Neutrophil (primary cell): ENCODE results near the gene TRAPPC6A.
"Not testable (repeated sequence)": the region's sequence is repeated elsewhere in the genome, so short reads cannot be mapped to it uniquely, and the experiment has no call there.

Source experiments
- H3K27ac ChIP-seq: fragments of 200-600 bp; sonication (generic); 2 replicates; pipeline ENCODE4 v1.5.1; 2016; ENCODE audit warnings: mild to moderate bottlenecking, moderate library complexity
- H3K27me3 ChIP-seq: fragments of 200-600 bp; sonication (generic); 2 replicates; pipeline ENCODE4 v1.6.0; 2016; ENCODE audit warnings: mild to moderate bottlenecking
- H3K36me3 ChIP-seq: fragments of 200-600 bp; sonication (generic); 2 replicates; pipeline ENCODE4 v1.5.1; 2017
- H3K4me1 ChIP-seq, 2 experiments: fragments of 200-600 bp in 1 of 2; sonication (generic) in 1 of 2; 1 replicate in 1 of 2; 2 replicates in 1 of 2; pipeline versions ENCODE4 v1.5.1 to v1.6.1; 2013 to 2016; ENCODE audit warnings: low read depth in 1 of 2, low read length in 1 of 2, mild to moderate bottlenecking in 1 of 2, moderate library complexity in 1 of 2; ENCODE audit not compliant: control insufficient read depth in 1 of 2, insufficient read depth in 1 of 2
- H3K4me3 ChIP-seq, 2 experiments: fragments of 200-600 bp in 1 of 2; sonication (generic) in 1 of 2; 1 replicate in 1 of 2; 2 replicates in 1 of 2; pipeline ENCODE4 v1.5.1; 2013 to 2016; ENCODE audit warnings: low read depth in 1 of 2, low read length in 1 of 2, mild to moderate bottlenecking in 1 of 2, moderate library complexity in 1 of 2
- H3K9me3 ChIP-seq: fragments of 200-600 bp; sonication (generic); 2 replicates; pipeline ENCODE4 v1.5.1; 2016
- CTCF ChIP-seq: fragments of 200-600 bp; sonication (generic); IDR thresholded peaks from 2 replicates; pipeline ENCODE4 v1.5.1; 2016; ENCODE audit warnings: antibody characterized with exemption

Gene TRAPPC6A

GRCh38 chr19:45121827-45122345 is 56.2 kb downstream of the TRAPPC6A start:
- H3K9me3 ChIP-seq = no peaks in the 10 kb centered on the region
- no peaks in the 10 kb centered on the region for H3K27me3 ChIP-seq
- peaks cover 21 to 30% of the 10 kb centered on the region in 2 experiments for H3K4me1 ChIP-seq

GRCh38 chr19:45119582-45119981 is 58.5 kb downstream of the TRAPPC6A start:
- peaks cover 3% of the 10 kb centered on the region for H3K36me3 ChIP-seq
- H3K27me3 ChIP-seq = no peaks in the 10 kb centered on the region
- no peak for TF ChIP-seq CTCF
- no peak overlapping the region for H3K27ac ChIP-seq
- H3K4me1 ChIP-seq = peaks cover 44 to 47% of the 10 kb centered on the region in 2 experiments
- H3K9me3 ChIP-seq = no peaks in the 10 kb centered on the region
- H3K4me3 ChIP-seq = no peak overlapping the region

More at GRCh38 chr19:45121827-45122345, 56.2 kb downstream of the TRAPPC6A start:
- H3K36me3 ChIP-seq = peaks cover 3% of the 10 kb centered on the region
- no peak for TF ChIP-seq CTCF
- no peak overlapping the region for H3K4me3 ChIP-seq
- no peak overlapping the region for H3K27ac ChIP-seq

GRCh38 chr19:45118591-45119355 is 59.3 kb downstream of the TRAPPC6A start:
- not testable (repeated sequence) for H3K27me3 ChIP-seq
- H3K4me1 ChIP-seq = peaks cover 51 to 55% of the 10 kb centered on the region in 2 experiments
- peak overlapping the region; percentile 89 for H3K27ac ChIP-seq

GRCh38 chr19:45118106-45118505 is 59.9 kb downstream of the TRAPPC6A start:
- Histone ChIP-seq H3K27ac (peak overlapping the region; percentile 89), H3K9me3 (no peaks in the 10 kb centered on the region), H3K4me3 (no peak overlapping the region), H3K27me3 (no peaks in the 10 kb centered on the region), H3K4me1 (peaks cover 51 to 55% of the 10 kb centered on the region in 2 experiments), H3K36me3 (no peaks in the 10 kb centered on the region)
- TF ChIP-seq CTCF = no peak

More at GRCh38 chr19:45118591-45119355, 59.3 kb downstream of the TRAPPC6A start:
- not testable (repeated sequence) for H3K36me3 ChIP-seq, H3K4me3 ChIP-seq, H3K9me3 ChIP-seq

GRCh38 chr19:45117671-45118070 is 60.4 kb downstream of the TRAPPC6A start:
- Histone ChIP-seq H3K4me3 (peak overlapping the region in 1 of 2 experiments; percentile 7), H3K4me1 (peaks cover 51 to 55% of the 10 kb centered on the region in 2 experiments)
- TF ChIP-seq CTCF = no peak

GRCh38 chr19:45117167-45117594 is 60.9 kb downstream of the TRAPPC6A start:
- Histone ChIP-seq H3K4me3 (peak overlapping the region in 1 of 2 experiments; percentile 7), H3K4me1 (peaks cover 51 to 56% of the 10 kb centered on the region in 2 experiments)

More at GRCh38 chr19:45117671-45118070, 60.4 kb downstream of the TRAPPC6A start:
- Histone ChIP-seq H3K9me3 (no peaks in the 10 kb centered on the region), H3K27me3 (no peaks in the 10 kb centered on the region), H3K36me3 (no peaks in the 10 kb centered on the region), H3K27ac (peak overlapping the region; percentile 89)

More at GRCh38 chr19:45117167-45117594, 60.9 kb downstream of the TRAPPC6A start:
- Histone ChIP-seq H3K27ac (peak overlapping the region; percentile 89), H3K27me3 (no peaks in the 10 kb centered on the region), H3K36me3 (no peaks in the 10 kb centered on the region), H3K9me3 (no peaks in the 10 kb centered on the region)
- no peak for TF ChIP-seq CTCF
